ENCODE results near the gene PTMA.

Gene PTMA

GRCh38 chr2:231680992-231681852 is 27.1 kb upstream of the PTMA start:
- TF ChIP-seq Cebpa-rat (IDR thresholded peaks at IDR 0.05) = no peak
- H3K9me3 ChIP-seq (replicated peaks in 1 of 11) = no peaks in the 10 kb centered on the region
- H3K4me3 ChIP-seq = peak overlapping the region; percentile 45 to 76 (median 68)
- peak overlapping the region; percentile 87 to 100 (median 98) for H3K27ac ChIP-seq
- peak overlapping the region; percentile 83 to 100 (median 95) for H3K4me2 ChIP-seq
- H3K9ac ChIP-seq = peak overlapping the region; percentile 84 to 98 (median 94)
- peaks cover 77 to 94% (median 84%) of the 10 kb centered on the region in 10 experiments for H3K4me1 ChIP-seq
- H4K20me1 ChIP-seq = no peaks in the 10 kb centered on the region; a peak in 1 of 22 replicates
- H3K27me3 ChIP-seq = no peaks in the 10 kb centered on the region
- H3K36me3 ChIP-seq = no peaks in the 10 kb centered on the region

- peak overlapping the region; percentile 83 to 100 (median 95) for H3K4me2 ChIP-seq
- H3K9ac ChIP-seq = peak overlapping the region; percentile 84 to 98 (median 94); a peak in 21 of 22 replicates
These were observed 25.6 kb upstream of the PTMA start for GRCh38 chr2:231682603-231683291.

GRCh38 chr2:231683292-231684235 is 24.8 kb upstream of the PTMA start:
- H3K4me3 ChIP-seq = peak overlapping the region in 6 of 10 experiments; percentile 68 to 76 (median 72); a peak in 12 of 20 replicates
- no peaks in the 10 kb centered on the region; a peak in 1 of 22 replicates for H4K20me1 ChIP-seq
- peak overlapping the region; percentile 87 to 100 (median 98); a peak in 20 of 22 replicates for H3K27ac ChIP-seq
- H3K27me3 ChIP-seq = no peaks in the 10 kb centered on the region
- peak overlapping the region; percentile 84 to 98 (median 94); a peak in 20 of 22 replicates for H3K9ac ChIP-seq
- peak in 3 of 11 experiments; percentile 22 to 44 (median 34); a peak in 4 of 22 replicates for TF ChIP-seq Cebpa-rat (IDR thresholded peaks at IDR 0.05)
- H3K4me2 ChIP-seq = peak overlapping the region; percentile 83 to 100 (median 95)
- no peaks in the 10 kb centered on the region for H3K36me3 ChIP-seq
- peaks cover 87 to 94% (median 90%) of the 10 kb centered on the region in 10 experiments for H3K4me1 ChIP-seq
- no peaks in the 10 kb centered on the region for H3K9me3 ChIP-seq (replicated peaks in 1 of 11)

More at GRCh38 chr2:231682603-231683291, 25.6 kb upstream of the PTMA start:
- TF ChIP-seq Cebpa-rat (IDR thresholded peaks at IDR 0.05) = no peak
- no peaks in the 10 kb centered on the region; a peak in 1 of 22 replicates for H4K20me1 ChIP-seq
- peaks cover 85 to 94% (median 87%) of the 10 kb centered on the region in 10 experiments for H3K4me1 ChIP-seq
- no peaks in the 10 kb centered on the region for H3K9me3 ChIP-seq (replicated peaks in 1 of 11)
- peak overlapping the region; percentile 87 to 100 (median 98); a peak in 21 of 22 replicates for H3K27ac ChIP-seq
- H3K36me3 ChIP-seq = no peaks in the 10 kb centered on the region
- no peaks in the 10 kb centered on the region for H3K27me3 ChIP-seq
- H3K4me3 ChIP-seq = peak overlapping the region in 8 of 10 experiments; percentile 62 to 76 (median 70); a peak in 15 of 20 replicates

GRCh38 chr2:231684314-231685223 is 23.8 kb upstream of the PTMA start:
- H4K20me1 ChIP-seq = no peaks in the 10 kb centered on the region; a peak in 1 of 22 replicates
- H3K4me3 ChIP-seq = peak overlapping the region in 7 of 10 experiments; percentile 19 to 59 (median 47); a peak in 11 of 20 replicates
- H3K36me3 ChIP-seq = no peaks in the 10 kb centered on the region
- H3K9ac ChIP-seq = peak overlapping the region in 10 of 11 experiments; percentile 15 to 98 (median 95); a peak in 18 of 22 replicates
- H3K27me3 ChIP-seq = no peaks in the 10 kb centered on the region
- TF ChIP-seq Cebpa-rat (IDR thresholded peaks at IDR 0.05) = no peak
- no peaks in the 10 kb centered on the region for H3K9me3 ChIP-seq (replicated peaks in 1 of 11)
- H3K4me2 ChIP-seq = peak overlapping the region; percentile 65 to 100 (median 87)
- H3K4me1 ChIP-seq = peaks cover 78 to 94% (median 86%) of the 10 kb centered on the region in 10 experiments
- H3K27ac ChIP-seq = peak overlapping the region in 9 of 11 experiments; percentile 61 to 100 (median 98); a peak in 18 of 22 replicates

GRCh38 chr2:231685349-231686191 is 22.8 kb upstream of the PTMA start:
- peak overlapping the region; percentile 65 to 100 (median 87) for H3K4me2 ChIP-seq
- H3K36me3 ChIP-seq = no peaks in the 10 kb centered on the region
- no peaks in the 10 kb centered on the region for H3K9me3 ChIP-seq (replicated peaks in 1 of 11)
- H3K27me3 ChIP-seq = no peaks in the 10 kb centered on the region
- TF ChIP-seq Cebpa-rat (IDR thresholded peaks at IDR 0.05) = no peak
- peak overlapping the region in 9 of 11 experiments; percentile 15 to 98 (median 96); a peak in 19 of 22 replicates for H3K9ac ChIP-seq
- no peaks in the 10 kb centered on the region; a peak in 1 of 22 replicates for H4K20me1 ChIP-seq
- H3K27ac ChIP-seq = peak overlapping the region in 9 of 11 experiments; percentile 61 to 100 (median 98); a peak in 17 of 22 replicates
- peak overlapping the region in 7 of 10 experiments; percentile 19 to 59 (median 47); a peak in 12 of 20 replicates for H3K4me3 ChIP-seq
- peaks cover 68 to 92% (median 83%) of the 10 kb centered on the region in 10 experiments for H3K4me1 ChIP-seq

- peak overlapping the region in 9 of 11 experiments; percentile 35 to 100 (median 98); a peak in 17 of 22 replicates for H3K27ac ChIP-seq
- no peaks in the 10 kb centered on the region for H3K9me3 ChIP-seq (replicated peaks in 1 of 11)
- H4K20me1 ChIP-seq = no peaks in the 10 kb centered on the region
- peaks cover 61 to 89% (median 79%) of the 10 kb centered on the region in 10 experiments for H3K4me1 ChIP-seq
- peak overlapping the region in 7 of 10 experiments; percentile 19 to 59 (median 52); a peak in 12 of 20 replicates for H3K4me3 ChIP-seq
- H3K9ac ChIP-seq = peak overlapping the region in 8 of 11 experiments; percentile 67 to 98 (median 96); a peak in 17 of 22 replicates
- H3K36me3 ChIP-seq = no peaks in the 10 kb centered on the region
- peak overlapping the region; percentile 59 to 100 (median 87) for H3K4me2 ChIP-seq
- TF ChIP-seq Cebpa-rat (IDR thresholded peaks at IDR 0.05) = no peak
- no peaks in the 10 kb centered on the region for H3K27me3 ChIP-seq
These were observed 21.9 kb upstream of the PTMA start for GRCh38 chr2:231686192-231687100.
